Activated naive CD4-positive, alpha-beta T cell treated with Interleukin-2 at 50 U/mL for 16 hours (primary cell): ENCODE measurements around the gene BAIAP2L1.
"Not testable (repeated sequence)": the region's sequence is repeated elsewhere in the genome, so short reads cannot be mapped to it uniquely, and the experiment has no call there.

ENCODE experiments used
- DNase-seq: peaks from one replicate; pipeline ENCODE4 v3.0.0-alpha.2; 2020

BAIAP2L1 gene

GRCh38 chr7:98400542-98401340 lies at the start of gene BAIAP2L1:
Gene BAIAP2L1 (minus strand): TSS chr7:98401090. CDS start chr7:98400852, 238 bp downstream.
- peak; percentile 74 for DNase-seq

DNA sequence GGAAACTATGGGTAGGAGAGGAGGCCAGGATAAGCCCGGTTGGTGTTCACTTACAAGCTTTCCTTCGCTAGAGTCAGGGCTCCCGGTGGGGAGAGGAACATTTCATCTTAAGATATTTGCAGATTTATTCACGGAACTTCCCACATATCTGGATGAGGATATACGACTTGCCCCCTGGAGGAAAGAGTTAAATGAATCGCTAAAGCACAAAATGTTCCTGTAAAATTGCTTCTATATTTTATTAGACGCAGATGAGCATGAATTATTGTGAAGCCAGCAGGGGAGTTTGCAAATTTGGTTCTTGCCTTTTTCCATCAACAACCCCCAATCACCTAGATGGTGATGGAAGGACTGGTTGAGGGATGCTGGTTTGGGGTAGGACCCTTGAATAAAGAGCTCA lies 47.9 kb upstream of the BAIAP2L1 start:
- no peak for DNase-seq

GRCh38 chr7:98440992-98441391 lies 40.1 kb upstream of the BAIAP2L1 start:
- not testable (repeated sequence) for DNase-seq

- no peak for DNase-seq
Measured at GRCh38 chr7:98439484-98439883, 38.6 kb upstream of the BAIAP2L1 start.

GRCh38 chr7:98434087-98434486 lies 33.2 kb upstream of the BAIAP2L1 start:
- DNase-seq: no peak

GRCh38 chr7:98429799-98430198 lies 28.9 kb upstream of the BAIAP2L1 start:
- DNase-seq: no peak

DNA sequence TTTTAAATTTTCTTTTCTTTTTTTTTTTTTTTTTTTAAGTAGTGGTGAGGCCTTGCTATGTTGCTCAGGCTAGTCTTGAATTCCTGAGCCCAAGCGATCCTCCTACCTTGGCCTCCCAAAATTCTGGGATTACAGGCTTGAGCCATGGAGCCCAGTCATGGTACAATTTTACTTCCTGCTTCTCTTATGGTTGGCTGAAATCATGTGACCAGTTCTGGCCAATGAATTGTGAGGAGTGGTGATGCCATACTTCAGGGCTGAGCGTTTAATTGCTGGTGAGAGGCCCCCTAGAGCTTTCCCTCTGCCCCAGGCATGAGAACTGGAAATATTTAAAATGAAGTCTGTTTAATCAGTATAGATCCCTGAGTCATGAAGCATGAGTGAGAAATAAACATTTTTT lies 22.2 kb upstream of the BAIAP2L1 start:
- no peak for DNase-seq

DNA sequence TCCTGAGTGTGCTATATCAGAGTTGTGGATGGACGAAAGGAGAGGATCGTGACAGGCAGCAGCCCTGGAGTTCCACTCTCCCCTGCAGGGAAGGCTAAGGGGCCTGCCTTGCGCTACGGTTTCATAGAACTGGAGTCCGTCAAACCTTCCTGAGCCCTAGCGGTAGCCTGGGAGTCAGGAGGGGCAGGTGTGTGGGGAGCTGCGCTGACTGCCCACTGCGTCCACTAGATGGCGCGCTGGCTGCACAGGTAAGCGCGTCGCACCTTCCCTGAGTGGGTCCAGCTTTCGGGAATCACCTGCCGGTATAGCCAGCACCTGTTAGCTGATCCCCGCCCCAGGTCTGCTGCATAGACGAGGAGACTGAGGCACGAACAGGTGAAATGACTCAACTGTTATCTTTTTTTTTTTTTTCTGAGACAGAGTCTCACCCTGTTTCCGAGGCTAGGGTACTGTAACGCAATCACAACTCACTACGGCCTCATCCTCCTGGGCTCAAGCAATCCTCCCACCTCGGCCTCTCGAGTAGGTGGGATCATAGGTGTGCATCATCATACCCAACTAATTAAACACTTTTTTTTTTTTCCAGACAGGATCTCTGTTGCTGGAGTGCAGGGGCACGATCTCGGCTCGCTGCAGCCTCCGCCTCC lies 20.2 kb upstream of the BAIAP2L1 start:
- peak; percentile 58 for DNase-seq

- not testable (repeated sequence) for DNase-seq
Measured at GRCh38 chr7:98419988-98420387, 19.1 kb upstream of the BAIAP2L1 start.

- DNase-seq: not testable (repeated sequence)
Measured at GRCh38 chr7:98419316-98419691, 18.4 kb upstream of the BAIAP2L1 start.

DNA sequence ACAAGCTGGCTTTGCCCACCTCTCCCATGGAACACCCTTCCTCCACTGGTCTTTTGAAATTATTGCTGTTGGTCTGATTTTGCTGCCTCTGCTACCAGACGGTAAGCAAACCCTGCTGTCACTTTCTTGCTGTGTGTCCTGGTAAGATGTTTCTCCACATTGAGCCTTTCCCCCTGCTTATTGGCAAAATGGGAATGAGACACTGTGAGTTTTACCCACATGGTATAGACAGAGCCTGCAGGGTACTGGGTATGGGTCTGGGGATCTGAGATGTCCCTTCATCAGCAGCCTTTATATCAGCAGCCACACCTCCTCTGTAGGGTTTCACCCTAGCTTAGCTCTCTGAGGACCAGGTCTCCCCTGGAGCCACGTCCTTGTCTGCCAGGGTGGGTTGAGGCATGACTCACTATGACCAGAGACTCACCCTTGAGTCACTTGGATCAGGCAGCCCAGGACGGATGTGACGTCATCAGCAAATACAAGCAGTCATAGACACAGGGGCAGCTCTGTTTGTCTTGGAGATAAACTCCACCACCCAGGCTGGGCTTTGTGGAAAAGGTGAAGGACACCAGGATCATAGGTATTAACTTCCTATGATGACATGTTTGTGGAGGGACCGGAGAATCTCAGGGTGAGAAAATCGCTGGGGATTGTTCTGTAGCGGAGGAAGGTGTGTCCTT lies 17.9 kb upstream of the BAIAP2L1 start:
- peak; percentile 46 for DNase-seq

- no peak for DNase-seq
Measured at GRCh38 chr7:98418271-98418635, 17.4 kb upstream of the BAIAP2L1 start.

DNA sequence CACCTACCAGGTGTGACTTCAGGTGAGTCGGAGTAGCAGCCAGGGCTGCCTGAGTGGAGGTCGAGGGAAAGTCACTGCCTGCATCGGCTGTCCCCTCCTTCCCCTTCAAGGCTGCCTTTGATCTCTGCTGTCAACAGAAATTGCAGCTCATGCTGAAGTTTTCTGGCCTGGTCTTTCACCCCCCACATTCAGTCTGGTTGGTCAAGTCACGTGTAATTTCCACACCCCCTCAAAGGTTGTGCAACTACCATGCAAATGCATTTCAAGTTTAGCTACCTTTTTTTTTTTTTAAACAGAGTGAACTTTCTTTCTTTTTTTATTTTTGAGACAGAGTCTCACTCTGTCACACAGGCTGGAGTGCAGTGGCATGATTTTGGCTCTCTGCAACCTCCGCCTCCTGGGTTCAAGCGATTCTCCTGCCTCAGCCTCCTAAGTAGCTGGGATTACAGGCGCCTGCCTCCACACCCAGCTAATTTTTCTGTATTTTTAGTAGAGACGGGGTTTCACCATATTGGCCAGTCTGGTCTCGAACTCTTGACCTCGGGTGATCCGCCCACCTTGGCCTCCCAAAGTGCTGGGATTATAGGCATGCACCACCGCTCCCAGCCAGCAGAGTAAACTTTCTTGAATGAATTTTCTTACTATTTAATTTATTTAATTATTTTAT lies 16.8 kb upstream of the BAIAP2L1 start:
- DNase-seq: not testable (repeated sequence)

DNA sequence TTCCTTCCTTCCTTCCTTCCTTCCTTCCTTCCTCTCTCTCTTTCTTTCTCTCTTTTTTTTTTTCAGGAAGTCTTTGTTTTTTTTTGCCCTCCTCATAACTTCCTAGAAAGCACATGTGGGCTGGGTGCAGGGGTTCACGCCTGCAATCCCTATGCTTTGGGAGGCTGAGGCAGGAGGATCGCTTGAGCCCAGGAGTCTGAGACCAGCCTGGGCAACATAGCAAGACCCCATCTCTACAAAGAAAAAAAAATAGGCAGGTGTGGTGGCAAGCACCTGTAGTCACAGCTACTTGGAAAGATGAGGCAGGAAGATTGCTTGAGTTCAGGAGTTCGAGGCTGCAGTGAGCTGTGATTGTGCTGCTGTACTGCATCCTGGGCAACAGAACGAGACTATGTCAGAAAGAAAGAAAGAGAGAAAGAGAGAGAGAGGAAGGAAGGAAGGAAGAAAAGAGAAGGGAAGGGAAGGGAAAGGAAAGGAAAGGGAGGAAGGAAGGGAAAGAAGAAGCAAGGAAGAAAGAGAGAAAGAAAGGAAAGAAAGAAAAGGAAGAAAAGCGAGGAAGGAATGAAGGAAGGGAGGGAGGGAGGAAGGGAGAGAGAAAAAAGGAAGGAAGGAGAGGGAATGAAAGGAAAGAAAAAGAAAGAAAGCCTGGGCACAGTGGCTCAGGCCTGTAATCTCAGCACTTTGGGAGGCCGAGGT lies 13.5 kb upstream of the BAIAP2L1 start:
- DNase-seq: no peak

DNA sequence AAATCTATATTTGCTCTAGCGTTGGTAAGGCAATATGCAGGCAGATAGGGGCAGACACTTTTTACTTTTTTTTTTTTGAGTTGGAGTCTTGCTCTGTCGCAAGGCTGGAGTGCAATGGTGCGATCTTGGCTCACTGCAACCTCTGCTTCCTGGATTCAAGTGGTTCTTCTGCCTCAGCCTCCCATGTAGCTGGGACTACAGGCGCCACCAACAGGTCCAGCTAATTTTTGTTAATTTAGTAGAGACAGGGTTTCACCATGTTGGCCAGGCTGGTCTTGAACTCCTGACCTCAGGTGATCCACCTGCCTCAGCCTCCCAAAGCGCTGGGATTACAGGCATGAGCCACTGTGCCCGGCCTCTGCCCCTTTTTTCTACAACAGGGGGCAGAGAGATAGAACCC lies 12.8 kb upstream of the BAIAP2L1 start:
- not testable (repeated sequence) for DNase-seq

GRCh38 chr7:98409843-98410242 lies 9.0 kb upstream of the BAIAP2L1 start:
- DNase-seq: no peak

- not testable (repeated sequence) for DNase-seq
Measured at GRCh38 chr7:98408146-98408545, 7.3 kb upstream of the BAIAP2L1 start.

DNA sequence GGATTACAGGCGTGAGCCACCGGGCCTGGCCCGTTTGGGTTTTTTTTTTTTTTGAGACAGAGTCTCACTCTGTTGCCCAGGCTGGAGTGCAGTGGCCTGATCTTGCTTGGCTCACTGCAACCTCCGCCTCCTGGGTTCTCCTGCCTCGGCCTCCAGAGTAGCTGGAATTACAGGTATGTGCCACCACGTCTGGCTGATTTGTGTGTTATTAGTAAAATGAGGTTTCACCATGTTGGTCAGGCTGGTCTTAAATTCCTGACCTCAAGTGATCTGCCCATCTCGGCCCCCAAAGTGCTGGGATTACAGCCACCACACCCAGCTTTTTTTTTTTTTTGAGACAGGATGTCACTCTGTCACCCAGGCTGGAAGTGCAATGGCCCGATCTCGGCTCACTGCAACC lies 5.9 kb upstream of the BAIAP2L1 start:
- no peak for DNase-seq

DNA sequence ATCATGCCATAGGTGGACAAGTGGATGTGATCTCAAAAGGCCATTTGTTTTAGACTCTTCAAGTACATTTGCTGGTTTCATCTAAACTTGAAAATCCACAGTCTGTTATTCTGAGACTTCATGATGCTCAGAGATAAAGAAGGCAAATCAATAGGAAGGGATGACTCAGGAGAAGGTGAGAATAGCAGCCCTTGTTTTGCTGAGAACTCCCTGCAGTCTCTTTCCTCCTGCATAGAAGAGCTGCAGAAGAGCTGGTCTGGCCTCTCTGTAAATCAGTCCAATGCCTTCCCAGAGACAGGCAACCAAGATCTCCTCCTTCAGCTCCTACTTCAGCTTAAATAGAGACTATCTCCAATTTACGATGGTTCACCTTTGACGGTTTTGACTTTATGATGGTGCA lies 4.0 kb upstream of the BAIAP2L1 start:
- DNase-seq: no peak

GRCh38 chr7:98399890-98400541 lies 874 bp downstream of the BAIAP2L1 start:
- DNase-seq: no peak

DNA sequence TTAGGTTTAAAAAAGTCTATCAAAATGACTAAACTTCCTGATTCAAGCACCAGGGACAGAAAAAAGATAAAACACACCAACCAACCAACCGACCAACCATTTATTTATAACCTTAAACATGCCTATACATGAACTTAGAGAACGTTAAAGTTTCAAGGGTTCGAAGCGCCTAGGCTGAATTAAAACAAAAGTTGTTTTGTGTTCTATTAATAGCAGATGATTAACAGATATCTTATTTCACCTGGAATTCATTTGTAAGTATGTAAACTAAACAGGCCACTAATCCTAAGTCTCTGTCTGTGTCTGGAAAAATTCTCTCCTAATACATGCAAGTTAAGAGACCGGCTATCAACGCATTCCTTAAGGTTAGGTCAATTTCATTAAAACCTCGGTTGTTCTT lies 1.4 kb downstream of the BAIAP2L1 start:
- no peak for DNase-seq
